HG03103 (cell line): Measurements from ENCODE around the gene MAP3K3.
A peak's percentile ranks its signal among the peaks of the same experiment; 100 is the strongest.

Experiments
- ATAC-seq: cut with Tn5 transposase; IDR thresholded peaks from one replicate; pipeline ENCODE4 v1.9.1; 2021; ENCODE audit warnings: low read depth; ENCODE audit not compliant: unreplicated experiment

Gene MAP3K3

GRCh38 chr17:63621684-63622573 lies at the start of gene MAP3K3:
Gene MAP3K3, plus strand, starts transcription at chr17:63622417. Its CDS starts 343 bp downstream, at chr17:63622760.
- peak; percentile 79 for ATAC-seq

- ATAC-seq: no peak
Observed at GRCh38 chr17:63573634-63574033, 48.6 kb upstream of the MAP3K3 start.

- no peak for ATAC-seq
Observed at GRCh38 chr17:63578027-63578768, 44.0 kb upstream of the MAP3K3 start.

GRCh38 chr17:63578769-63579111 lies 43.5 kb upstream of the MAP3K3 start:
- ATAC-seq: no peak

- no peak for ATAC-seq
Observed at GRCh38 chr17:63579633-63580032, 42.6 kb upstream of the MAP3K3 start.

- ATAC-seq: no peak
Observed at GRCh38 chr17:63587770-63588169, 34.4 kb upstream of the MAP3K3 start.

- no peak for ATAC-seq
Observed at GRCh38 chr17:63588797-63589196, 33.4 kb upstream of the MAP3K3 start.

GRCh38 chr17:63589646-63590045 lies 32.6 kb upstream of the MAP3K3 start:
- ATAC-seq: no peak

GRCh38 chr17:63592797-63593196 lies 29.4 kb upstream of the MAP3K3 start:
- no peak for ATAC-seq

GRCh38 chr17:63595132-63595531 lies 27.1 kb upstream of the MAP3K3 start:
- no peak for ATAC-seq

- no peak for ATAC-seq
Observed at GRCh38 chr17:63596856-63597586, 25.2 kb upstream of the MAP3K3 start.

GRCh38 chr17:63598281-63598680 lies 23.9 kb upstream of the MAP3K3 start:
- ATAC-seq: no peak

GRCh38 chr17:63600569-63601438 lies 21.4 kb upstream of the MAP3K3 start, which contains the start of gene TACO1:
Gene TACO1, plus strand, starts transcription at chr17:63600895. Its CDS starts 189 bp downstream, at chr17:63601084.
- ATAC-seq: peak; percentile 86

- ATAC-seq: no peak
Observed at GRCh38 chr17:63601439-63602371, 20.5 kb upstream of the MAP3K3 start.

GRCh38 chr17:63609816-63610573 lies 12.2 kb upstream of the MAP3K3 start:
- no peak for ATAC-seq

- no peak for ATAC-seq
Observed at GRCh38 chr17:63610854-63611253, 11.4 kb upstream of the MAP3K3 start.

- ATAC-seq: no peak
Observed at GRCh38 chr17:63611354-63611753, 10.9 kb upstream of the MAP3K3 start.

- ATAC-seq: no peak
Observed at GRCh38 chr17:63613663-63614062, 8.6 kb upstream of the MAP3K3 start.
